Activated CD8-positive, alpha-beta T cell treated with anti-CD3 and anti-CD28 coated beads for 36 hours (primary cell): ENCODE data around the gene RNF125. TPM values are rescaled to one million over a fixed set of nuclear protein-coding genes. Genes with fewer than 3 reads are reported as not detected.

Experiments used
- ATAC-seq: fragments of 200-7000 bp; cut with Tn5 transposase; one replicate; pipeline ENCODE4 v1.10.0; 2021; ENCODE audit warnings: mild to moderate bottlenecking, moderate library complexity
- CTCF ChIA-PET: fragments of 350-600 bp; sonication (Branson Sonifier 250); formaldehyde crosslinking; loops from one replicate; lab custom pipeline; 2021; ENCODE audit warnings: antibody characterized with exemption; lab: Charles Lee
- POLR2A ChIA-PET: fragments of 350-600 bp; sonication (Branson Sonifier 250); formaldehyde crosslinking; loops from one replicate; lab custom pipeline; 2021; ENCODE audit warnings: antibody characterized with exemption; lab: Charles Lee
- DNase-seq: peaks from one replicate; pipeline ENCODE4 v3.0.0-alpha.2; 2020
- H3K27ac Mint-ChIP-seq: one replicate; pipeline ENCODE4 v1.8.0; 2021; ENCODE audit warnings: mild to moderate bottlenecking, mixed read lengths
- H3K27me3 Mint-ChIP-seq: one replicate; pipeline ENCODE4 v1.8.0; 2021; ENCODE audit warnings: mixed read lengths
- H3K36me3 Mint-ChIP-seq: one replicate; pipeline ENCODE4 v1.8.0; 2021; ENCODE audit warnings: low read depth, mixed read lengths
- H3K4me1 Mint-ChIP-seq: one replicate; pipeline ENCODE4 v1.8.0; 2021; ENCODE audit warnings: low read depth, mixed read lengths
- H3K4me3 Mint-ChIP-seq: one replicate; pipeline ENCODE4 v1.8.0; 2021; ENCODE audit warnings: mild to moderate bottlenecking, moderate library complexity, mixed read lengths
- H3K9me3 Mint-ChIP-seq: one replicate; pipeline ENCODE4 v1.8.0; 2021; ENCODE audit warnings: mixed read lengths
- intact Hi-C: fragments of 100-400 bp; cut with micrococcal nuclease; formaldehyde crosslinking; loops from one replicate; pipeline ENCODE4 v1.10.0; 2022
- total RNA-seq, 2 experiments: library from RNA; stranded (reverse); gene quantifications; one replicate each; pipeline ENCODE4 v1.2.3, GENCODE V29; 2021
- TF ChIP-seq, protein P1 (sequence below): fragments of 200-600 bp; IDR thresholded peaks from one replicate; pipeline ENCODE4 v1.8.0; 2022; ENCODE audit warnings: antibody characterized with exemption, mild to moderate bottlenecking

Gene RNF125
- total RNA-seq, 2 experiments from 2014 or later, result 15.3 to 19.1 TPM

DNA sequence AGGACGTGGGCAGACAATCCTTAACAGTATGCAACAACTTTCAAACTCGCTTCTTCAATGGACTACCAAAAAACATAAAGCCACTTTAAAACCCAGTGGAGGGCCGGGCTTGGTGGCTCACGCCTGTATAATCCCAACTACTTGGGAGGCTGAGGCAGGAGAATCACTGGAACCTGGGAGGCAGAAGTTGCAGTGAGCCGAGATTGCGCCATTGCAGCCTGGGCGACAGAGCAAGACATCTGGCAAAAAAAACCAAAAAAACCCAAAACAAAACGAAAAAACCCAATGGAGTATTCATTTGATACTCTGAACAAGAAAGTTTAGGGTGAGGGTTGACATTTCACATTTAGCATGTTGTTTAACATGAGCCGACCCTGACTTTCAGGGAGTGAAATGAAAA is 14.0 kb downstream of the RNF125 start:
- ATAC-seq, result no peak
- TF ChIP-seq, protein P1, sequence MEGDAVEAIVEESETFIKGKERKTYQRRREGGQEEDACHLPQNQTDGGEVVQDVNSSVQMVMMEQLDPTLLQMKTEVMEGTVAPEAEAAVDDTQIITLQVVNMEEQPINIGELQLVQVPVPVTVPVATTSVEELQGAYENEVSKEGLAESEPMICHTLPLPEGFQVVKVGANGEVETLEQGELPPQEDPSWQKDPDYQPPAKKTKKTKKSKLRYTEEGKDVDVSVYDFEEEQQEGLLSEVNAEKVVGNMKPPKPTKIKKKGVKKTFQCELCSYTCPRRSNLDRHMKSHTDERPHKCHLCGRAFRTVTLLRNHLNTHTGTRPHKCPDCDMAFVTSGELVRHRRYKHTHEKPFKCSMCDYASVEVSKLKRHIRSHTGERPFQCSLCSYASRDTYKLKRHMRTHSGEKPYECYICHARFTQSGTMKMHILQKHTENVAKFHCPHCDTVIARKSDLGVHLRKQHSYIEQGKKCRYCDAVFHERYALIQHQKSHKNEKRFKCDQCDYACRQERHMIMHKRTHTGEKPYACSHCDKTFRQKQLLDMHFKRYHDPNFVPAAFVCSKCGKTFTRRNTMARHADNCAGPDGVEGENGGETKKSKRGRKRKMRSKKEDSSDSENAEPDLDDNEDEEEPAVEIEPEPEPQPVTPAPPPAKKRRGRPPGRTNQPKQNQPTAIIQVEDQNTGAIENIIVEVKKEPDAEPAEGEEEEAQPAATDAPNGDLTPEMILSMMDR, result no peak
- H3K4me3 Mint-ChIP-seq, result no peak overlapping the region
- POLR2A ChIA-PET, result interaction anchor here (1.3 to 1.8 kb wide), 2 partner anchors 10 to 13 kb away, joined by 6 to 7 read pairs; no protein-coding TSS in a partner anchor
- intact Hi-C loops, result no loop called here
- CTCF ChIA-PET, result interaction anchor here (1.0 to 1.2 kb wide), 2 partner anchors 11 to 13 kb away, joined by 4 to 5 read pairs; no protein-coding TSS in a partner anchor
- no peak for DNase-seq
- H3K9me3 Mint-ChIP-seq, result no peaks in the 10 kb centered on the region
- H3K36me3 Mint-ChIP-seq, result peaks cover 40% of the 10 kb centered on the region
- no peaks in the 10 kb centered on the region for H3K27me3 Mint-ChIP-seq
- H3K4me1 Mint-ChIP-seq, result peaks cover 73% of the 10 kb centered on the region
- H3K27ac Mint-ChIP-seq, result peak overlapping the region; percentile 18

DNA sequence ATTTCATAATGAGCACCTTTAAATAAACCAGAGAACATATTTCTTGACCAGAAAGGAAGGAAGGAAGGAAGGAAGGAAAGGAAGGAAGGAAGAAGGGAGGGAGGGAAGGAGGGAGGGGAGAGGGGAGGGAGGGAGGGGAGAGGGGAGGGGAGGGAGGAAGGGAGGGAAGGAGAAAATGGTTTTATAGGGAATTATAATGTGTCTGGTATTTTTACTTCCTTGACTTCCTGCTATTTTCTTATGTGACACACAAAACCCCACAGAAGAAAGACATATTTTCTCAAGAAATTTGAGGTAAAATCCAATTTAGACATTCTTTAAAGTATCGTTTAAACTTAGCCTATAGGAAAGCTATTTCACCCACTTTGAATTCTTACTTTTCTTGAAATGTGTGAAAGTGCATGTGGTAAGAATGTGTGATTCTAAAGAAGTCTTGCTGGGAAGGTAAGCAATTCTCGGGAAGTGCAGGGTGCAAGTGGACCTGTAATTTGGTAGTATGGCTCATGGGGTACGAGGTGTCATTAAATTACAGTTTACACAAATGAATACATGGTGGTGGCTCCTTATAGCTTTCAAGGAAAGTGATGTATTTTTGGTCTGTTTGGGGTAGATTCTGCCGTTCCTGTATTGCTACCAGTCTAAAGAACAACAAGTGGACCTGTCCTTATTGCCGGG is 18.0 kb downstream of the RNF125 start:
- peak overlapping the region; percentile 1 for H3K4me3 Mint-ChIP-seq
- DNase-seq, result no peak
- TF ChIP-seq, protein P1, result no peak
- intact Hi-C loops, result no loop called here
- ATAC-seq, result no peak
- peaks cover 48% of the 10 kb centered on the region for H3K36me3 Mint-ChIP-seq
- ChIA-PET POLR2A (interaction anchor here (0.6 to 1.4 kb wide), 8 partner anchors 9 to 94 kb away, joined by 3 to 7 read pairs (median 3); partner anchors contain the start of gene TRAPPC8), CTCF (interaction anchor here (1.0 to 1.6 kb wide), 3 partner anchors 12 to 121 kb away, joined by 3 to 4 read pairs (median 3); no protein-coding TSS in a partner anchor)
- no peaks in the 10 kb centered on the region for H3K27me3 Mint-ChIP-seq
- peaks cover 66% of the 10 kb centered on the region for H3K4me1 Mint-ChIP-seq
- peak overlapping the region; percentile 84 for H3K27ac Mint-ChIP-seq
- peaks cover 4% of the 10 kb centered on the region for H3K9me3 Mint-ChIP-seq

DNA sequence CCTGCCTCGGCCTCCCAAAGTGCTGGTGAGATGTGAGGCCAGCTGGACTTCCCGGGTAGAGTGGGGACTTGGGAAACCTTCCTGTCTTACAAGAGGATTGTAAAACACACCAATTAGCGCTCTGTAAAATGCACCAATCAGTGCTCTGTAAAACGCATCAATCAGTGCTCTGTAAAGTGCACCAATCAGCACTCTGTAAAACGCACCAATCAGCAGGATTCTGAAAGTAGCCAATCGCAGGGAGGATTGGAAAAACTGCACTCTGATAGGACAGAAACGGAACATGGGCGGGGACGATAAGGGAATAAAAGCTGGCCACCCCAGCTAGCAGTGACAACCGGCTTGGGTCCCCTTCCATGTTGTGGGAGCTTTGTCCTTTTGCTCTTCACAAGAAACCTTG is 19.0 kb downstream of the RNF125 start:
- no peak overlapping the region for H3K4me3 Mint-ChIP-seq
- CTCF ChIA-PET, result interaction anchor here (0.7 to 1.6 kb wide), 3 partner anchors 9 to 120 kb away, joined by 3 to 4 read pairs (median 3); no protein-coding TSS in a partner anchor

DNA sequence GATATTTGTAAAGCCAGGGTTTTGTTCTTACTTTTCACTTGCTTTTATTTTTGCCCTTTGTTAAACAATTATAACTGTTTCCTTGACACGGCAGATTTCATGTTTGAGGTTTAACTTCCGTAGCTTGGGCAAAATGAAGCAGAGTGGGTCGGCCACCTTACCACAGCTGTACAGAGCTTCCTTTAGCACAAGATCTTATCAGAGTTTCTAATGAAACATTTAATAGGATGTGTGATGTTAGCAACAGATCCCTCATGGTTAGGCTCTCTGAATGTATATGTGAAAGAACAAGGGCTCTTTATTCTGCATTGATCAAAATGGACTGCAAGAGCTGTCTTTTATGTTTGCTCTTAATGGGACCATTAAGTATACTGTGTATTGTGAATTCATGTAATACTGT is 22.3 kb downstream of the RNF125 start:
- Mint-ChIP-seq H3K27ac (peak overlapping the region; percentile 88), H3K36me3 (peaks cover 46% of the 10 kb centered on the region), H3K4me1 (peaks cover 51% of the 10 kb centered on the region), H3K27me3 (no peaks in the 10 kb centered on the region), H3K9me3 (peaks cover 4% of the 10 kb centered on the region), H3K4me3 (peak overlapping the region; percentile 61)
- CTCF ChIA-PET, result interaction anchor here (1.0 to 1.5 kb wide), 3 partner anchors 15 to 21 kb away, joined by 3 to 6 read pairs (median 3); no protein-coding TSS in a partner anchor
- intact Hi-C loops, result loop anchor here (2.0 kb wide), 1 partner anchor 22 kb away; the partner anchor contains the start of gene RNF125
- DNase-seq, result peak; percentile 75
- TF ChIP-seq, protein P1, result no peak
- peak; percentile 92 for ATAC-seq
- POLR2A ChIA-PET, result interaction anchor here (0.6 to 3.7 kb wide), 4 partner anchors 9 to 97 kb away, joined by 3 to 25 read pairs (median 9); partner anchors contain the start of gene RNF125

More for the DNA sequence above, 19.0 kb downstream of the RNF125 start:
- DNase-seq, result no peak
- H3K4me1 Mint-ChIP-seq, result peaks cover 70% of the 10 kb centered on the region
- no peaks in the 10 kb centered on the region for H3K27me3 Mint-ChIP-seq
- intact Hi-C loops, result no loop called here
- H3K36me3 Mint-ChIP-seq, result peaks cover 51% of the 10 kb centered on the region
- TF ChIP-seq, protein P1, result no peak
- H3K9me3 Mint-ChIP-seq, result peaks cover 4% of the 10 kb centered on the region
- H3K27ac Mint-ChIP-seq, result no peak overlapping the region
- POLR2A ChIA-PET, result interaction anchor here (1.2 to 1.4 kb wide), 3 partner anchors 10 to 91 kb away, joined by 3 to 7 read pairs (median 4); no protein-coding TSS in a partner anchor
- no peak for ATAC-seq

DNA sequence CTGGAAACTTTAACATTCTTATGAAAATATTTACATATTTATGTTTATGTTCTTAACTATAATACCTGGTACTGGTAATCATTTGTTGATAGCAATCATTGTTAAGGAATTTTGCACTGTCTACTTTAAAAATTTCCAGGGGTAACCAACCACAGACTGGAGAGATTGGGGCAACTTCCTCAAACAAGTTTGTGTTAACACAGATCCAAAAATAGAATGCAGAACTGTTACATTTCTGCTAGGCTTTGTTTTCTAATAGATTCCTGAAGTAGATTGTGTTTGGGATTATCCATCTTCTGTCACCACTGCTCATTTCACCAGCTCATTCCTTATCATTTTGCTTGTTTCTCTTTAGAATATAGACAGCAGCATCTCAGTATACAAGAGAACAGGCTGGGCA is 23.7 kb downstream of the RNF125 start:
- ChIA-PET POLR2A (no interaction called here), CTCF (interaction anchor here (0.9 to 1.1 kb wide), 3 partner anchors 23 to 42 kb away, joined by 3 to 4 read pairs (median 3); no protein-coding TSS in a partner anchor)
- TF ChIP-seq, protein P1, result no peak
- Mint-ChIP-seq H3K9me3 (peaks cover 4% of the 10 kb centered on the region), H3K4me1 (peaks cover 41% of the 10 kb centered on the region), H3K36me3 (peaks cover 39% of the 10 kb centered on the region), H3K27ac (peak overlapping the region; percentile 63), H3K4me3 (no peak overlapping the region), H3K27me3 (no peaks in the 10 kb centered on the region)
- intact Hi-C loops, result no loop called here
- DNase-seq (no peak), ATAC-seq (no peak)
